Activated T-cell treated with anti-CD3 and anti-CD28 coated beads, Interleukin-2, amount 50 U/mL, for 24 hours (primary cell): ENCODE results near the gene RPL6.
"Not testable (repeated sequence)": the region's sequence is repeated elsewhere in the genome, so short reads cannot be mapped to it uniquely, and the experiment has no call there.

Source experiments
- DNase-seq: peaks from one replicate; pipeline ENCODE4 v3.0.0-alpha.2; 2020
- H3K27ac Mint-ChIP-seq: 2 replicates; pipeline ENCODE4 v1.8.0; 2020; ENCODE audit warnings: mild to moderate bottlenecking, mixed read lengths
- H3K27me3 Mint-ChIP-seq: 2 replicates; pipeline ENCODE4 v1.8.0; 2020; ENCODE audit warnings: mixed read lengths
- H3K36me3 Mint-ChIP-seq: 2 replicates; pipeline ENCODE4 v1.8.0; 2020; ENCODE audit warnings: low read depth, mixed read lengths
- H3K4me1 Mint-ChIP-seq: 2 replicates; pipeline ENCODE4 v1.8.0; 2020; ENCODE audit warnings: low read depth, mixed read lengths
- H3K4me3 Mint-ChIP-seq: 2 replicates; pipeline ENCODE4 v1.8.0; 2020; ENCODE audit warnings: mild to moderate bottlenecking, moderate library complexity, mixed read lengths
- H3K9me3 Mint-ChIP-seq: 2 replicates; pipeline ENCODE4 v1.8.0; 2020; ENCODE audit warnings: mixed read lengths

The RPL6 gene

GRCh38 chr12:112409064-112409905 is at the start of gene RPL6:
Gene RPL6 (minus strand): TSS chr12:112409605. CDS start chr12:112408656, 949 bp downstream.
- peaks cover 46% of the 10 kb centered on the region for H3K4me1 Mint-ChIP-seq
- H3K9me3 Mint-ChIP-seq = no peaks in the 10 kb centered on the region
- H3K27ac Mint-ChIP-seq = peak within 1 kb of the TSS; percentile 100
- peaks cover 53% of the 10 kb centered on the region for H3K36me3 Mint-ChIP-seq
- peak within 1 kb of the TSS; percentile 100 for H3K4me3 Mint-ChIP-seq
- DNase-seq = peak; percentile 89
- no peaks in the 10 kb centered on the region for H3K27me3 Mint-ChIP-seq

GRCh38 chr12:112458751-112459150 is 49.3 kb upstream of the RPL6 start:
- H3K4me1 Mint-ChIP-seq = peaks cover 6% of the 10 kb centered on the region
- H3K4me3 Mint-ChIP-seq = no peak overlapping the region
- no peaks in the 10 kb centered on the region for H3K27me3 Mint-ChIP-seq
- peak overlapping the region; percentile 20 for H3K27ac Mint-ChIP-seq
- DNase-seq = no peak
- peaks cover 90% of the 10 kb centered on the region for H3K36me3 Mint-ChIP-seq
- no peaks in the 10 kb centered on the region for H3K9me3 Mint-ChIP-seq

- Mint-ChIP-seq H3K27ac (peak overlapping the region; percentile 20), H3K4me3 (no peak overlapping the region), H3K4me1 (peaks cover 2% of the 10 kb centered on the region), H3K36me3 (peaks cover 90% of the 10 kb centered on the region), H3K27me3 (no peaks in the 10 kb centered on the region), H3K9me3 (no peaks in the 10 kb centered on the region)
- no peak for DNase-seq
Observed at GRCh38 chr12:112458330-112458729, 48.9 kb upstream of the RPL6 start.

GRCh38 chr12:112457142-112457541 is 47.7 kb upstream of the RPL6 start:
- not testable (repeated sequence) for DNase-seq, H3K27ac Mint-ChIP-seq, H3K4me1 Mint-ChIP-seq, H3K4me3 Mint-ChIP-seq, H3K9me3 Mint-ChIP-seq, H3K27me3 Mint-ChIP-seq
- H3K36me3 Mint-ChIP-seq = peaks cover 93% of the 10 kb centered on the region

- DNase-seq = no peak
- Mint-ChIP-seq H3K36me3 (peaks cover 90% of the 10 kb centered on the region), H3K4me3 (no peak overlapping the region), H3K9me3 (no peaks in the 10 kb centered on the region), H3K27ac (no peak overlapping the region), H3K4me1 (no peaks in the 10 kb centered on the region), H3K27me3 (no peaks in the 10 kb centered on the region)
Observed at GRCh38 chr12:112456029-112456428, 46.6 kb upstream of the RPL6 start.

GRCh38 chr12:112450725-112451124 is 41.3 kb upstream of the RPL6 start:
- Mint-ChIP-seq H3K9me3 (no peaks in the 10 kb centered on the region), H3K27ac (no peak overlapping the region), H3K27me3 (no peaks in the 10 kb centered on the region), H3K4me1 (peaks cover 12% of the 10 kb centered on the region), H3K4me3 (no peak overlapping the region), H3K36me3 (peaks cover 82% of the 10 kb centered on the region)
- DNase-seq = no peak

- peaks cover 73% of the 10 kb centered on the region for H3K36me3 Mint-ChIP-seq
- H3K27me3 Mint-ChIP-seq, H3K27ac Mint-ChIP-seq: not testable (repeated sequence)
Observed at GRCh38 chr12:112448165-112448564, 38.8 kb upstream of the RPL6 start.

GRCh38 chr12:112447106-112447505 is 37.7 kb upstream of the RPL6 start:
- peaks cover 15% of the 10 kb centered on the region for H3K4me1 Mint-ChIP-seq
- H3K4me3 Mint-ChIP-seq = no peak overlapping the region
- DNase-seq = no peak
- peaks cover 64% of the 10 kb centered on the region for H3K36me3 Mint-ChIP-seq
- no peaks in the 10 kb centered on the region for H3K27me3 Mint-ChIP-seq
- no peaks in the 10 kb centered on the region for H3K9me3 Mint-ChIP-seq
- peak overlapping the region; percentile 75 for H3K27ac Mint-ChIP-seq

More at GRCh38 chr12:112448165-112448564, 38.8 kb upstream of the RPL6 start:
- not testable (repeated sequence) for DNase-seq, H3K4me3 Mint-ChIP-seq, H3K9me3 Mint-ChIP-seq
- H3K4me1 Mint-ChIP-seq = peaks cover 15% of the 10 kb centered on the region

- no peaks in the 10 kb centered on the region for H3K9me3 Mint-ChIP-seq
- H3K4me3 Mint-ChIP-seq = no peak overlapping the region
- peaks cover 60% of the 10 kb centered on the region for H3K36me3 Mint-ChIP-seq
- H3K27ac Mint-ChIP-seq = peak overlapping the region; percentile 73
- H3K27me3 Mint-ChIP-seq = no peaks in the 10 kb centered on the region
- no peak for DNase-seq
- H3K4me1 Mint-ChIP-seq = peaks cover 15% of the 10 kb centered on the region
Observed at GRCh38 chr12:112446008-112446725, 36.8 kb upstream of the RPL6 start.

GRCh38 chr12:112443916-112444315 is 34.5 kb upstream of the RPL6 start:
- H3K36me3 Mint-ChIP-seq = peaks cover 47% of the 10 kb centered on the region
- no peaks in the 10 kb centered on the region for H3K27me3 Mint-ChIP-seq
- H3K9me3 Mint-ChIP-seq = no peaks in the 10 kb centered on the region
- H3K4me1 Mint-ChIP-seq = peaks cover 16% of the 10 kb centered on the region
- no peak overlapping the region for H3K27ac Mint-ChIP-seq
- no peak overlapping the region for H3K4me3 Mint-ChIP-seq
- DNase-seq = no peak

- H3K4me3 Mint-ChIP-seq, H3K27me3 Mint-ChIP-seq, DNase-seq, H3K9me3 Mint-ChIP-seq: not testable (repeated sequence)
- peaks cover 26% of the 10 kb centered on the region for H3K36me3 Mint-ChIP-seq
- H3K4me1 Mint-ChIP-seq = peaks cover 17% of the 10 kb centered on the region
- peak overlapping the region; percentile 37 for H3K27ac Mint-ChIP-seq
Observed at GRCh38 chr12:112440653-112441052, 31.2 kb upstream of the RPL6 start.

GRCh38 chr12:112439769-112440168 is 30.4 kb upstream of the RPL6 start:
- DNase-seq = no peak
- Mint-ChIP-seq H3K9me3 (no peaks in the 10 kb centered on the region), H3K27ac (no peak overlapping the region), H3K4me1 (peaks cover 23% of the 10 kb centered on the region), H3K4me3 (no peak overlapping the region), H3K36me3 (peaks cover 24% of the 10 kb centered on the region), H3K27me3 (no peaks in the 10 kb centered on the region)

- H3K27ac Mint-ChIP-seq, H3K9me3 Mint-ChIP-seq: not testable (repeated sequence)
Observed at GRCh38 chr12:112438645-112439044, 29.2 kb upstream of the RPL6 start.

GRCh38 chr12:112433551-112433950 is 24.1 kb upstream of the RPL6 start:
- H3K27me3 Mint-ChIP-seq = no peaks in the 10 kb centered on the region
- H3K27ac Mint-ChIP-seq = no peak overlapping the region
- H3K36me3 Mint-ChIP-seq = peaks cover 43% of the 10 kb centered on the region
- peaks cover 47% of the 10 kb centered on the region for H3K4me1 Mint-ChIP-seq
- no peaks in the 10 kb centered on the region for H3K9me3 Mint-ChIP-seq
- H3K4me3 Mint-ChIP-seq = no peak overlapping the region
- no peak for DNase-seq

More at GRCh38 chr12:112438645-112439044, 29.2 kb upstream of the RPL6 start:
- H3K4me3 Mint-ChIP-seq, DNase-seq, H3K27me3 Mint-ChIP-seq: not testable (repeated sequence)
- Mint-ChIP-seq H3K4me1 (peaks cover 23% of the 10 kb centered on the region), H3K36me3 (peaks cover 25% of the 10 kb centered on the region)

GRCh38 chr12:112431965-112432364 is 22.6 kb upstream of the RPL6 start:
- no peak for DNase-seq
- Mint-ChIP-seq H3K27ac (peak overlapping the region; percentile 92), H3K36me3 (peaks cover 45% of the 10 kb centered on the region), H3K9me3 (no peaks in the 10 kb centered on the region), H3K27me3 (no peaks in the 10 kb centered on the region), H3K4me3 (no peak overlapping the region), H3K4me1 (peaks cover 46% of the 10 kb centered on the region)
